ENCODE data around the gene ATP8A2.

DNA sequence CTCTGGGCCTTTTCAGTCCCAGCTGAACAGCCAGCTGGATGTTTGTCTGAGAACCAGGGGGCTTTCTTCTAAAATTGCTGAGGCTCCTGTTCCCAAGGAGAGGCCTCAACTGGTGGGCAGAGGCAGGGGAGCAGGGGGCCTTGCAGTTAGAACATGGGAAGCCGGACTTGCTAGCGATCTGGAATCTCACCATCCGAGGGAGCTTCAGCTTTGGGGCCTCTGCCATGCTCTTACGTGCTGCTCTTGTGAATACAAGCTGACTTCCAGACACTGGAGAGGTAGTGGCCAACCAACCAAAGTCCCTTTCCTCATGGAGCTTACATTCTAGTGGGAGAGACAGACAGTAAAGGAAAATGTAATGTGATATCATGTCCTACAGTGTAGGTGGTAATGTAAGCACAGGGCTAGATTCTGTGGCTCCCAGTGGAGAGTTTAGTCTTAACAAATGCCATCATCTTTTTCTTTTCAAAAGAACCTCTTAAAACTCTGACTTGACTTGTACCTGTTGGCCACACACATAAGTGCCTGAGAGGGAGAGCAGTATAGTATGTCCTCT lies 657.9 kb downstream of the ATP8A2 start:
- TF ChIP-seq, protein P1, sequence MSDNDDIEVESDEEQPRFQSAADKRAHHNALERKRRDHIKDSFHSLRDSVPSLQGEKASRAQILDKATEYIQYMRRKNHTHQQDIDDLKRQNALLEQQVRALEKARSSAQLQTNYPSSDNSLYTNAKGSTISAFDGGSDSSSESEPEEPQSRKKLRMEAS (IDR thresholded peaks at IDR 0.05): no peak
- TF ChIP-seq YY1 (IDR thresholded peaks at IDR 0.05) (no peak), SP1 (IDR thresholded peaks at IDR 0.05) (no peak), RAD21 (IDR thresholded peaks at IDR 0.05) (no peak), EGR1 (IDR thresholded peaks at IDR 0.05; ENCODE audit: low read depth in 2 of 2) (no peak), TAF1 (conservative IDR thresholded peaks at IDR 0.05) (no peak), GABPA (IDR thresholded peaks at IDR 0.05 in 1 of 2, conservative IDR thresholded peaks at IDR 0.05 in 1 of 2) (no peak), HNF4G (IDR thresholded peaks at IDR 0.05) (no peak), HNF4A (conservative IDR thresholded peaks at IDR 0.05) (no peak)
- TF ChIP-seq, protein P2, sequence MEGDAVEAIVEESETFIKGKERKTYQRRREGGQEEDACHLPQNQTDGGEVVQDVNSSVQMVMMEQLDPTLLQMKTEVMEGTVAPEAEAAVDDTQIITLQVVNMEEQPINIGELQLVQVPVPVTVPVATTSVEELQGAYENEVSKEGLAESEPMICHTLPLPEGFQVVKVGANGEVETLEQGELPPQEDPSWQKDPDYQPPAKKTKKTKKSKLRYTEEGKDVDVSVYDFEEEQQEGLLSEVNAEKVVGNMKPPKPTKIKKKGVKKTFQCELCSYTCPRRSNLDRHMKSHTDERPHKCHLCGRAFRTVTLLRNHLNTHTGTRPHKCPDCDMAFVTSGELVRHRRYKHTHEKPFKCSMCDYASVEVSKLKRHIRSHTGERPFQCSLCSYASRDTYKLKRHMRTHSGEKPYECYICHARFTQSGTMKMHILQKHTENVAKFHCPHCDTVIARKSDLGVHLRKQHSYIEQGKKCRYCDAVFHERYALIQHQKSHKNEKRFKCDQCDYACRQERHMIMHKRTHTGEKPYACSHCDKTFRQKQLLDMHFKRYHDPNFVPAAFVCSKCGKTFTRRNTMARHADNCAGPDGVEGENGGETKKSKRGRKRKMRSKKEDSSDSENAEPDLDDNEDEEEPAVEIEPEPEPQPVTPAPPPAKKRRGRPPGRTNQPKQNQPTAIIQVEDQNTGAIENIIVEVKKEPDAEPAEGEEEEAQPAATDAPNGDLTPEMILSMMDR (IDR thresholded peaks at IDR 0.05; ENCODE audit: low read depth, low read length, missing input control): no peak
- TF ChIP-seq, protein P3, sequence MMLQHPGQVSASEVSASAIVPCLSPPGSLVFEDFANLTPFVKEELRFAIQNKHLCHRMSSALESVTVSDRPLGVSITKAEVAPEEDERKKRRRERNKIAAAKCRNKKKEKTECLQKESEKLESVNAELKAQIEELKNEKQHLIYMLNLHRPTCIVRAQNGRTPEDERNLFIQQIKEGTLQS (IDR thresholded peaks at IDR 0.05): no peak

Measured in liver (tissue), 3 donors.